GM23248 (cell line): ENCODE measurements around the gene EXOSC5. TPM values are rescaled to one million over a fixed set of nuclear protein-coding genes. Genes with fewer than 3 reads are reported as not detected.

Source experiments
- DNase-seq: peaks from one replicate; pipeline ENCODE4 v3.0.0-alpha.2; 2015
- H2AFZ ChIP-seq: fragments of 200-600 bp; sonication (generic); 2 replicates; pipeline ENCODE4 v1.6.1; 2016; ENCODE audit warnings: antibody characterized with exemption
- H3F3A ChIP-seq: fragments of 200-600 bp; sonication (generic); 2 replicates; pipeline ENCODE4 v1.6.1; 2016; ENCODE audit warnings: mild to moderate bottlenecking, antibody characterized with exemption, mixed run types; ENCODE audit not compliant: insufficient read depth
- H3K27ac ChIP-seq: fragments of 200-600 bp; sonication (generic); 2 replicates; pipeline ENCODE4 v1.5.1; 2016; ENCODE audit warnings: mild to moderate bottlenecking
- H3K27me3 ChIP-seq: fragments of 200-600 bp; sonication (generic); replicated peaks from 2 replicates; pipeline ENCODE4 v1.6.1; 2016; ENCODE audit warnings: mild to moderate bottlenecking; ENCODE audit not compliant: insufficient read depth
- H3K36me3 ChIP-seq: fragments of 200-600 bp; sonication (generic); 2 replicates; pipeline ENCODE4 v1.6.1; 2016; ENCODE audit warnings: low read depth, mild to moderate bottlenecking
- H3K4me1 ChIP-seq: fragments of 200-600 bp; sonication (generic); 2 replicates; pipeline ENCODE4 v1.6.1; 2016; ENCODE audit warnings: mild to moderate bottlenecking; ENCODE audit not compliant: insufficient read depth
- H3K4me2 ChIP-seq: fragments of 200-600 bp; sonication (generic); one replicate; pipeline ENCODE4 v1.6.1; 2016; ENCODE audit warnings: mild to moderate bottlenecking; ENCODE audit not compliant: unreplicated experiment
- H3K4me3 ChIP-seq: fragments of 200-600 bp; sonication (generic); 2 replicates; pipeline ENCODE4 v1.5.1; 2016; ENCODE audit warnings: mild to moderate bottlenecking
- H3K79me2 ChIP-seq: fragments of 200-600 bp; sonication (generic); 2 replicates; pipeline ENCODE4 v1.6.1; 2016; ENCODE audit warnings: mild to moderate bottlenecking; ENCODE audit not compliant: insufficient read depth
- H3K9ac ChIP-seq: fragments of 200-600 bp; sonication (generic); 2 replicates; pipeline ENCODE4 v1.6.1; 2016; ENCODE audit warnings: mild to moderate bottlenecking
- H3K9me2 ChIP-seq: fragments of 200-600 bp; sonication (generic); 2 replicates; pipeline ENCODE4 v1.6.1; 2016; ENCODE audit warnings: mixed run types, mild to moderate bottlenecking, moderate library complexity; ENCODE audit not compliant: insufficient read depth
- H3K9me3 ChIP-seq: fragments of 200-600 bp; sonication (generic); one replicate; pipeline ENCODE4 v1.6.1; 2017; ENCODE audit warnings: low read depth
- H4K20me1 ChIP-seq: fragments of 200-600 bp; sonication (generic); 2 replicates; pipeline ENCODE4 v1.6.0; 2016; ENCODE audit not compliant: insufficient read depth
- EZH2 ChIP-seq: fragments of 200-600 bp; sonication (generic); IDR thresholded peaks from 2 replicates; pipeline ENCODE4 v1.6.1; 2018; ENCODE audit warnings: antibody characterized with exemption, mild to moderate bottlenecking; ENCODE audit not compliant: insufficient read depth, poor library complexity, severe bottlenecking
- EZH2phosphoT487 ChIP-seq: fragments of 200-600 bp; sonication (generic); IDR thresholded peaks from 2 replicates; pipeline ENCODE4 v1.6.1; 2018; ENCODE audit warnings: antibody characterized with exemption, moderate library complexity, mild to moderate bottlenecking, low read depth; ENCODE audit not compliant: insufficient read depth
- WGBS, 2 experiments: methylation state at CpG; one replicate each; pipeline ENCODE4 v1.1.6; 2015 to 2017; ENCODE audit warnings: low lambda C conversion rate in 2 of 2, low coverage in 1 of 2; ENCODE audit errors: missing lambda C conversion rate in 2 of 2; 5-methylcytosine and 5-hydroxymethylcytosine counted together
- in situ Hi-C: fragments of 300-500 bp; cut with MboI; formaldehyde crosslinking; loops from 2 replicates; pipeline ENCODE4 v1.15.0; 2020
- polyA plus RNA-seq: library from polyadenylated mRNA; unstranded; fragments of >200 nt; fragmentation: Nextera tagmentation; extraction: Ambion mirVana; gene quantifications from 2 replicates; pipeline ENCODE4 v1.2.1, GENCODE V29; 2016
- total RNA-seq: library from RNA; depleted of rRNA; stranded (reverse); fragments of >200 nt; shearing (Covaris generic); gene quantifications from 2 replicates; pipeline ENCODE4 v1.2.3, GENCODE V29; 2014

The EXOSC5 gene
- total and polyA plus RNA-seq, 2 experiments from 2014 or later: 21.4 to 26.4 TPM

DNA sequence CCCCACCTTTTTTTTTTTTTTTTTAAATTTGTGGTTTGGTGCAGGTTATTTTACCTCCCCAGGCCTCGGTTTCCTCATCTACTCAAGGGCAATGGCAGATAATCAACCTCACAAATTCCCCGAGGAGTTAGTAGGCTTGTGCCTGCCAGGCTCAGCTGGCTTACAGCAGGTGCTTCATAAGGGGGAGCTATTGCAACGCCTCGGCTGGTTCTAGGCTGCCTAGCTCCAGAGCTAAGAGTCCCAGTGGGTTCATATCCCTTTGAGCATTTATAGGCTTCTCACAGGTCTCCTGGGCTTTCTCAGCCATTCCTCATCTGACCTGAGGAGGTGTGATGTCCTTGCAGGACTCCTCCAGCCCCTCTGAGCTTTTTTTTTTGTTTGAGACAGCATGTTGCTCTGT, 11.1 kb upstream of the EXOSC5 start:
- Histone ChIP-seq H3K27me3 (no peaks in the 10 kb centered on the region), H3K4me1 (0 out of 2 replicates have a peak, but pooled peaks cover 6% of the 10 kb centered on the region), H3K79me2 (0 out of 2 replicates have a peak, but pooled peaks cover 4% of the 10 kb centered on the region), H3K27ac (no peak overlapping the region), H3K4me3 (no peak overlapping the region), H3K4me2 (no peak overlapping the region), H3K9ac (no peak overlapping the region), H3F3A (no peaks in the 10 kb centered on the region), H3K9me3 (no peaks in the 10 kb centered on the region), H4K20me1 (no peaks in the 10 kb centered on the region), H3K9me2 (no peaks in the 10 kb centered on the region), H3K36me3 (no peaks in the 10 kb centered on the region), H2AFZ (no peak overlapping the region)
- in situ Hi-C loops: no loop called here
- 42% methylated on average over 4 of the region's 4 CpGs for WGBS, 2 experiments
- no peak for TF ChIP-seq EZH2
- no peak for TF ChIP-seq EZH2phosphoT487
- DNase-seq: no peak

DNA sequence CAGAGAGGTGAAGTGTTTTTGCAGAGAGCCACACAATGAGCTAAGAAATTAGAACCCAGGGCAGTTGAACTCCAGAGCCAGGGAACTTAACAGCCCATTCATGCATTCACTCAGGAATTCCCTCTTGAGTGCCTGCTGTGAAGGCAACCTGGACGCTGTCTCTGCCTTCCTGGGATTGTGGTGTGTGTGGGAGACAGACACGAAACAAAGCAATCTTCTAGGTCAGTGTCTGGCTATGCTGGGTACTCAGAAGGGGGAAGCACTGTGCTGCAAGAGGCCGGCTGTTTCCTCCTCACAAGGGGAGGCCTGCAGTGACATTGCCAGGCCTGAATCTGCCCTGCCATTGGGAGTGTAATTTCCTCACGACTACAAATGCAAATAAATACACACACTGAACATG, 10.1 kb upstream of the EXOSC5 start:
- Histone ChIP-seq H3K27ac (no peak overlapping the region), H3F3A (no peaks in the 10 kb centered on the region), H3K27me3 (no peaks in the 10 kb centered on the region), H3K36me3 (no peaks in the 10 kb centered on the region), H3K9me2 (no peaks in the 10 kb centered on the region), H3K9ac (no peak overlapping the region), H2AFZ (no peak overlapping the region), H3K4me2 (no peak overlapping the region), H4K20me1 (no peaks in the 10 kb centered on the region), H3K79me2 (0 out of 2 replicates have a peak, but pooled peaks cover 4% of the 10 kb centered on the region), H3K9me3 (no peaks in the 10 kb centered on the region), H3K4me1 (0 out of 2 replicates have a peak, but pooled peaks cover 6% of the 10 kb centered on the region), H3K4me3 (no peak overlapping the region)
- DNase-seq: no peak
- WGBS, 2 experiments: 77 to 78% methylated on average over 4 of the region's 4 CpGs
- in situ Hi-C loops: no loop called here
- no peak for TF ChIP-seq EZH2
- no peak for TF ChIP-seq EZH2phosphoT487

DNA sequence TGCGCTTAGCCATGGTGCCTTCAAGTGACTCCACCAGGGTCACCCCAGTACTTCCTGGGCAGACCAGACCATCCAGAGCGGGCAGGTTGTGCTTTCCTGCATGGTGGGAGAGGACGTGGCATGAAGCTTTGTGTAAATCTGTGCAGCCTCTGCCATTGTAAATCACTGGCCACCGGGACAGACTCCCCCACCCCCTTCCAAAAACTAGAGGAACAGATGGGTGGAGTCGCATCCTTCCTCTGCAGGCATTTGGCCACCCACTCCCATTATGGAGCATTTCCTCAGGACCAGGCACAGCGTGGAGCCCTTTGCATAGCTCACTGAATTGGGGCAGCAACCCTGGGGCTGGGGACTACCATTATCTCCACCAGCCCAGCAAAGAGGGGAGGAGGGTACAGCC, 8.6 kb upstream of the EXOSC5 start:
- Histone ChIP-seq H3K9ac (no peak overlapping the region), H4K20me1 (no peaks in the 10 kb centered on the region), H3K79me2 (0 out of 2 replicates have a peak, but pooled peaks cover 4% of the 10 kb centered on the region), H3K27me3 (no peaks in the 10 kb centered on the region), H3K4me1 (0 out of 2 replicates have a peak, but pooled peaks cover 6% of the 10 kb centered on the region), H3K27ac (no peak overlapping the region), H3K4me3 (no peak overlapping the region), H3K9me3 (no peaks in the 10 kb centered on the region), H3K9me2 (no peaks in the 10 kb centered on the region), H3K36me3 (no peaks in the 10 kb centered on the region), H2AFZ (no peak overlapping the region), H3K4me2 (no peak overlapping the region), H3F3A (no peaks in the 10 kb centered on the region)
- TF ChIP-seq EZH2phosphoT487 (no peak), EZH2 (no peak)
- WGBS, 2 experiments: 85 to 87% methylated on average over 6 of the region's 6 CpGs
- in situ Hi-C loops: no loop called here
- no peak for DNase-seq

GRCh38 chr19:41403181-41403970, 6.2 kb upstream of the EXOSC5 start:
- Histone ChIP-seq H3K9me2 (no peaks in the 10 kb centered on the region), H3K36me3 (no peaks in the 10 kb centered on the region), H3K79me2 (peaks cover 16% of the 10 kb centered on the region), H3K4me1 (peaks cover 8% of the 10 kb centered on the region), H3K27ac (no peak overlapping the region), H3K27me3 (no peaks in the 10 kb centered on the region), H3K4me3 (no peak overlapping the region), H3K4me2 (no peak overlapping the region), H3F3A (no peaks in the 10 kb centered on the region), H3K9ac (no peak overlapping the region), H4K20me1 (no peaks in the 10 kb centered on the region), H3K9me3 (no peaks in the 10 kb centered on the region), H2AFZ (no peak overlapping the region)
- in situ Hi-C loops: no loop called here
- WGBS, 2 experiments: 77% methylated on average over 11 to 12 of the region's 12 CpGs
- TF ChIP-seq EZH2phosphoT487 (no peak), EZH2 (no peak)
- no peak for DNase-seq

DNA sequence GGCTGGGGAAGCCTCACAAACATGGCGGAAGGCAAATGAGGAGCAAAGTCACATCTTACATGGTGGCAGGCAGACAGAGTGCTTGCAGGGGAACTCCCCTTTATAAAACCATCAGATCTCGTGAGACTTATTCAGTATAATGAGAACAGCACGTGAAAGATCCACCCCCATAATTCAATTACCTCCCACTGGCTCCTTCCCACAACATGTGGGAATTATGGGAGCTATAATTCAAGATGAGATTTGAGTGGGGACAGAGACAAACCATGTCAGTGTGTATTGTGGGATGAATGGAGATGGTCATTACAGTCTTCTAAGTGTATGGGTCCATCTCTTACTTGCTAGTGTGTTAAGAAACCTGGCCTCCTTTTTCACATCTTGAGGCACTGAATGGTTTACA, 4.9 kb upstream of the EXOSC5 start:
- H3K9me3 ChIP-seq: no peaks in the 10 kb centered on the region
- H3K36me3 ChIP-seq: no peaks in the 10 kb centered on the region
- TF ChIP-seq EZH2: no peak
- no peak for TF ChIP-seq EZH2phosphoT487
- H4K20me1 ChIP-seq: no peaks in the 10 kb centered on the region
- in situ Hi-C loops: no loop called here
- H3K4me3 ChIP-seq: no peak overlapping the region
- no peaks in the 10 kb centered on the region for H3K9me2 ChIP-seq
- no peak for DNase-seq
- no peak overlapping the region for H2AFZ ChIP-seq
- H3K79me2 ChIP-seq: peaks cover 25% of the 10 kb centered on the region
- no peak overlapping the region for H3K9ac ChIP-seq
- no peaks in the 10 kb centered on the region for H3F3A ChIP-seq
- no peak overlapping the region for H3K27ac ChIP-seq
- no peaks in the 10 kb centered on the region for H3K27me3 ChIP-seq
- no peak overlapping the region for H3K4me2 ChIP-seq
- 42 to 48% methylated on average over 3 of the region's 3 CpGs for WGBS, 2 experiments
- peaks cover 8% of the 10 kb centered on the region for H3K4me1 ChIP-seq
